Vagina (tissue), 2 donors: ENCODE data around the gene MT1B. TPM values are rescaled to one million over a fixed set of nuclear protein-coding genes. Genes with fewer than 3 reads are reported as not detected.

Experiments used
- DNase-seq, 2 donors: peaks; one replicate each; pipeline ENCODE4 v3.0.0-alpha.2; 2017; ENCODE audit errors: extremely low spot score in 2 of 2
- H3K27ac ChIP-seq: fragments of 200-600 bp; sonication (generic); one replicate; pipeline ENCODE4 v1.5.1; 2019
- H3K27me3 ChIP-seq: fragments of 200-600 bp; sonication (generic); one replicate; pipeline ENCODE4 v1.5.1; 2019
- H3K36me3 ChIP-seq, 2 donors: fragments of 200-600 bp; sonication (generic); one replicate each; pipeline ENCODE4 v1.5.1; 2017 to 2019
- H3K4me1 ChIP-seq: fragments of 200-600 bp; sonication (generic); one replicate; pipeline ENCODE4 v1.5.1; 2019
- H3K4me3 ChIP-seq, 2 donors: fragments of 200-600 bp; sonication (generic); 1 replicate in 1 of 2; 2 replicates in 1 of 2; pipeline ENCODE4 v1.5.1; 2016 to 2019
- H3K9me3 ChIP-seq: fragments of 200-600 bp; sonication (generic); one replicate; pipeline ENCODE4 v1.5.1; 2019
- POLR2A ChIP-seq, 2 donors: fragments of 450-650 bp; IDR thresholded peaks; one replicate each; pipeline ENCODE4 v1.6.1; 2017; ENCODE audit warnings: antibody characterized with exemption in 2 of 2, mild to moderate bottlenecking in 2 of 2, moderate library complexity in 2 of 2
- POLR2AphosphoS5 ChIP-seq, 2 donors: sonication (generic); formaldehyde crosslinking; IDR thresholded peaks; one replicate each; pipeline ENCODE4 v1.9.0; 2017; ENCODE audit warnings: antibody characterized with exemption in 2 of 2, mild to moderate bottlenecking in 2 of 2, low read depth in 1 of 2; ENCODE audit not compliant: insufficient read depth in 1 of 2
- intact Hi-C: fragments of 100-400 bp; cut with DNase I; formaldehyde crosslinking; loops from one replicate; pipeline ENCODE4 v1.15.1; 2023
- total RNA-seq: library from RNA; depleted of rRNA; stranded (reverse); fragments of >200 nt; gene quantifications from one replicate; pipeline ENCODE4 v1.2.3, GENCODE V29; 2016
- TF ChIP-seq, protein P1 (sequence below), 3 experiments: fragments of 450-650 bp in 2 of 3; fragments of 200-600 bp in 1 of 3; sonication (generic) in 1 of 3; IDR thresholded peaks; one replicate each; pipeline ENCODE4 v1.5.1; 2017 to 2019; ENCODE audit warnings: antibody characterized with exemption in 3 of 3, mild to moderate bottlenecking in 2 of 3, moderate library complexity in 2 of 3

Gene MT1B
- total RNA-seq, 1 donor from 2014 or later, result not detected

DNA sequence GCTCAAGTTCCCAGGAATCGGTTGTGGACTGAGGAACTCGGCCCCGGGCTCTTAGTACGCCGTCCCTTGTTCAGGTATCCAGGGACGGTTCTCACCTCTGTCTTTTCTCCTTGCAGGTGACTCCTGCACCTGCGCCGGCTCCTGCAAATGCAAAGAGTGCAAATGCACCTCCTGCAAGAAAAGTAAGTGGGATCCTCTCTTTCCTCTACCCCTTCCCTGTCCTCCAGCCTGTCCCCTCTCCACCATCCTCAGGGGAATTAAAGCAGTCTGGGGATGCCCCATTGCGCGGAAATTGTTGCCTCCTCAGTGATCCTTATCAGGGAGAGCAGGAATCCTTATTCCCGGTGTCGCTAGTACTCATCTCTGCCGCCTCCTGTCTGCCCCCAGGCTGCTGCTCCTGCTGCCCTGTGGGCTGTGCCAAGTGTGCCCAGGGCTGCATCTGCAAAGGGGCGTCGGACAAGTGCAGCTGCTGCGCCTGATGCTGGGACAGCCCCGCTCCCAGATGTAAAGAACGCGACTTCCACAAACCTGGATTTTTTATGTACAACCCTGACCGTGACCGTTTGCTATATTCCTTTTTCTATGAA, 42.7 kb upstream of the MT1B start:
- no peak for DNase-seq
- H3K9me3 ChIP-seq, result no peaks in the 10 kb centered on the region
- no peaks in the 10 kb centered on the region for H3K27me3 ChIP-seq
- peak overlapping the region; percentile 63 to 67 for H3K4me3 ChIP-seq
- no peak for TF ChIP-seq POLR2A (IDR thresholded peaks at IDR 0.05)
- no peak for TF ChIP-seq POLR2AphosphoS5 (IDR thresholded peaks at IDR 0.05; ENCODE audit: insufficient read depth in 1 of 2, low read depth in 1 of 2)
- TF ChIP-seq, protein P1, sequence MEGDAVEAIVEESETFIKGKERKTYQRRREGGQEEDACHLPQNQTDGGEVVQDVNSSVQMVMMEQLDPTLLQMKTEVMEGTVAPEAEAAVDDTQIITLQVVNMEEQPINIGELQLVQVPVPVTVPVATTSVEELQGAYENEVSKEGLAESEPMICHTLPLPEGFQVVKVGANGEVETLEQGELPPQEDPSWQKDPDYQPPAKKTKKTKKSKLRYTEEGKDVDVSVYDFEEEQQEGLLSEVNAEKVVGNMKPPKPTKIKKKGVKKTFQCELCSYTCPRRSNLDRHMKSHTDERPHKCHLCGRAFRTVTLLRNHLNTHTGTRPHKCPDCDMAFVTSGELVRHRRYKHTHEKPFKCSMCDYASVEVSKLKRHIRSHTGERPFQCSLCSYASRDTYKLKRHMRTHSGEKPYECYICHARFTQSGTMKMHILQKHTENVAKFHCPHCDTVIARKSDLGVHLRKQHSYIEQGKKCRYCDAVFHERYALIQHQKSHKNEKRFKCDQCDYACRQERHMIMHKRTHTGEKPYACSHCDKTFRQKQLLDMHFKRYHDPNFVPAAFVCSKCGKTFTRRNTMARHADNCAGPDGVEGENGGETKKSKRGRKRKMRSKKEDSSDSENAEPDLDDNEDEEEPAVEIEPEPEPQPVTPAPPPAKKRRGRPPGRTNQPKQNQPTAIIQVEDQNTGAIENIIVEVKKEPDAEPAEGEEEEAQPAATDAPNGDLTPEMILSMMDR (IDR thresholded peaks at IDR 0.05), result no peak
- peak overlapping the region; percentile 83 for H3K27ac ChIP-seq
- H3K36me3 ChIP-seq, result no peaks in the 10 kb centered on the region
- peaks cover 51% of the 10 kb centered on the region for H3K4me1 ChIP-seq
- intact Hi-C loops, result loop anchor here (2.0 kb wide), 1 partner anchor 24 kb away; the partner anchor contains the start of gene MT1M

DNA sequence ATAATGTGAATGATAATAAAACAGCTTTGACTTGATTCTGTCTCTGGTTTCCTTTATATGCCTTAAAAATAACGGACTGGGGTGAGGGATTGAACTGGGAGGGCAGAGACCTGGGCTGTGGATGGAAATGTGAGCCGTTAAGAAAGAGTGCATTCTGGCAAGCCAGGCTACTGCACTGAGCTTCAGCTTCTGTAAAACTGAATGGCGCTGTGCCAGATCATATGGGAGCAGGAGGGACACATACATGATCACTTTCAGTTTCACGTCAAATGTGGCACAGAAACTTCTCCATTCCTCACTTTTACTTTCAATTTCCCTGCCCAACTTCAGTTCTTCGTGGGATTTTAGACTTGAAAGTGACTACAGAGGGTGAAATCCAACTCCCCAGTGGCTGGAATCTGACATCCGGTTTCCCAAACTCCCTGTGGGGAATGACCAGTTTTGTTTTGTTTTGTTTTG, 42.2 kb upstream of the MT1B start:
- Histone ChIP-seq H3K9me3 (no peaks in the 10 kb centered on the region), H3K4me1 (peaks cover 51% of the 10 kb centered on the region), H3K27me3 (no peaks in the 10 kb centered on the region), H3K36me3 (no peaks in the 10 kb centered on the region), H3K4me3 (peak overlapping the region; percentile 63 to 67), H3K27ac (peak overlapping the region; percentile 83)
- DNase-seq, result no peak
- TF ChIP-seq POLR2A (IDR thresholded peaks at IDR 0.05), result no peak
- TF ChIP-seq, protein P1 (IDR thresholded peaks at IDR 0.05), result peak in 1 of 3 experiments; percentile 27
- no peak for TF ChIP-seq POLR2AphosphoS5 (IDR thresholded peaks at IDR 0.05; ENCODE audit: insufficient read depth in 1 of 2, low read depth in 1 of 2)
- intact Hi-C loops, result loop anchor here (2.0 kb wide), 1 partner anchor 23 kb away; the partner anchor contains the start of gene MT1M

DNA sequence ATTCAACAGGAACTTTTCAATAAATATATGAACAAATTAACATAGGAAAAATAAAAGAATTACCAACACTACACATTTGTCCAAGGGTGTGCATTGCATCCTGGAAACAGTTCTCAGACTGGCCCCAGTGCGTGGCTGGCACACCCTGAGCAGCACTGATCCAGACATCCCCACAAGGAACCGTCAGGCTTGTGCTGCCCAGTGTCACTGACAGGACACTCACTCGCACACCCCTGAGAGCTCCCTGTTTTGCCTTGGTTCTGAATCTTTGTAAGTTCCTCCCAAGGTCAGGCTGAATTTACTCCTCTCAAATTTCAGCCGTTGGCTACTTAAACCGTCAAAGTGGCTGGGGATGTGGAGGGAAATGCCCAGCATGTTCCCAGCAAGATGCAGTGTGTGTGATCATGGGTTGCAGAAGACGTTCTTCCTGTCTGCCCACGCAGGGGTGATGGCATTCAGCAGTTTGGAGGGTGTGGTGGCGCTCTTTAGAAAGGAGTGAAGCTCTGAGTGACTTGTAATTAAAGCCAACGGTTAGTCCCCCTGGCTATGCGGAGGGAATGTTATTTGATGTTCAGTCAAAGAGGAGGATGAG, 41.6 kb upstream of the MT1B start:
- H3K4me3 ChIP-seq, result peak overlapping the region; percentile 63 to 67
- peaks cover 51% of the 10 kb centered on the region for H3K4me1 ChIP-seq
- H3K27ac ChIP-seq, result peak overlapping the region; percentile 83
- DNase-seq, result no peak
- no peaks in the 10 kb centered on the region for H3K9me3 ChIP-seq
- H3K27me3 ChIP-seq, result no peaks in the 10 kb centered on the region
- H3K36me3 ChIP-seq, result no peaks in the 10 kb centered on the region
- peak in 1 of 2 donors; percentile 79 for TF ChIP-seq POLR2AphosphoS5 (IDR thresholded peaks at IDR 0.05; ENCODE audit: insufficient read depth in 1 of 2, low read depth in 1 of 2)
- no peak for TF ChIP-seq POLR2A (IDR thresholded peaks at IDR 0.05)
- intact Hi-C loops, result loop anchor here (2.0 kb wide), 1 partner anchor 15 kb away; the partner anchor contains the start of gene MT1E

DNA sequence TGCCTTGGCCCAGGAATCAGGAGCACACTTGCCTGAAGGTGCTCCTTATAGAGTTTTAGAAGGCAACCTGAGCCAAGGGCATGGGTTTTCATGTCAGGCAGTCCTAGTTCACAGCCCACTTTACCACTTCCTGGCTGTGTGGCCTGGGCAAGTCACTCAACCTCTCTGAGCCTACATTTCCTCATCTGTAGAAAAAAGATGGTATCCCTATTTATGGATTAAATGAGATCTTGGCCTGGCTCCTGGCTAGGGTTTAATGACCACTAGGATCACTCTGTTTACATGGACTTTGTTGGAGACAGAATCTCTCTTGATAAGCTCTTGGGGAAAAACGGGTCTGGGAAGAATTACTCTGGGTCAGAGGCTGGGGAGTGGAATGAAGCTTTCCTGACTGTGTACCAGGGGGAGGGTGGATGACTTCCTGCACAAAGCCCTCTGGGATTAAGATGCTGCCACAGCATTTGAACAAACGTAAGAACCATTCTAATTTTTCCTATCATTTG, 41.0 kb upstream of the MT1B start:
- Histone ChIP-seq H3K4me3 (peak overlapping the region; percentile 63 to 67), H3K27ac (peak overlapping the region; percentile 83), H3K4me1 (peaks cover 48% of the 10 kb centered on the region), H3K9me3 (no peaks in the 10 kb centered on the region), H3K36me3 (no peaks in the 10 kb centered on the region), H3K27me3 (no peaks in the 10 kb centered on the region)
- TF ChIP-seq POLR2AphosphoS5 (IDR thresholded peaks at IDR 0.05; ENCODE audit: insufficient read depth in 1 of 2, low read depth in 1 of 2) (no peak), POLR2A (IDR thresholded peaks at IDR 0.05) (no peak)
- TF ChIP-seq, protein P1 (IDR thresholded peaks at IDR 0.05), result no peak
- intact Hi-C loops, result loop anchor here (2.0 kb wide), 1 partner anchor 14 kb away; the partner anchor contains the start of gene MT1E
- no peak for DNase-seq

DNA sequence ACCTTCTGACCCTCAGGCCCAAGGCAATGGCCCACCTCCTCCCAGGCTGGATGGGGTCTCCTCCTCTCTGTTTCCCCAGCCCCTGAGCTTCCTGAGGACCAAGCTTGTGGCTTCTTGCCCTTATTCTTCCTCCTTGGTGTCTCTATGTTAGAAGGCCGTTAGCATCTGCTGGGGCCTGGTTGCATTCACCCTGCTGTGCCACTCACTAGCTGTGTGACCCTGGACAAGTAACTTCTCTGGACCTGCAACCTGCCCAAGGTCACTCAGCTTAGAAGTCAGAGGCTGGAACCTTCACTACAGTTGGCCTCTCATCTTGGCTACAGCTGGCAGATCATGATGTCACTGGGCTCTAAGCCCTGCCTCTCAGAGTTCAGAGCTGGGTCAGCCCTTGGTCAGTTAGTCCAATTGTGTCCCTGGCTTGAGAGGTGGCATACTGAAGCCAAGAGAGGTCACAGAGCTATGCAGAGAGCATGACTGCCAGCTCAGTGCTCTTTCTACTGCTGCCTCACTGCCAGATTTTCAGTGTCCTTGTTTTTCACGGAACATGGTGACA, 40.3 kb upstream of the MT1B start:
- H3K27me3 ChIP-seq, result no peaks in the 10 kb centered on the region
- intact Hi-C loops, result loop anchor here (2.0 kb wide), 1 partner anchor 13 kb away; the partner anchor contains the start of gene MT1E
- no peaks in the 10 kb centered on the region for H3K36me3 ChIP-seq
- H3K4me3 ChIP-seq, result peak overlapping the region in 1 of 2 donors; percentile 67
- no peaks in the 10 kb centered on the region for H3K9me3 ChIP-seq
- peaks cover 41% of the 10 kb centered on the region for H3K4me1 ChIP-seq
- DNase-seq, result no peak
- TF ChIP-seq POLR2AphosphoS5 (IDR thresholded peaks at IDR 0.05; ENCODE audit: insufficient read depth in 1 of 2, low read depth in 1 of 2), result no peak
- TF ChIP-seq, protein P1 (IDR thresholded peaks at IDR 0.05), result no peak
- no peak for TF ChIP-seq POLR2A (IDR thresholded peaks at IDR 0.05)
- H3K27ac ChIP-seq, result peak overlapping the region; percentile 83
